Activated naive CD8-positive, alpha-beta T cell (primary cell): Measurements from ENCODE around the gene SKOR2.
"Not testable (repeated sequence)": the region's sequence is repeated elsewhere in the genome, so short reads cannot be mapped to it uniquely, and the experiment has no call there.

Source experiments
- H3K27ac Mint-ChIP-seq: one replicate; pipeline ENCODE4 v1.8.0; 2021; ENCODE audit warnings: mixed read lengths
- H3K27me3 Mint-ChIP-seq: one replicate; pipeline ENCODE4 v1.8.0; 2021; ENCODE audit warnings: mixed read lengths
- H3K36me3 Mint-ChIP-seq: one replicate; pipeline ENCODE4 v1.8.0; 2021; ENCODE audit warnings: mixed read lengths
- H3K4me1 Mint-ChIP-seq: one replicate; pipeline ENCODE4 v1.8.0; 2021; ENCODE audit warnings: low read depth, mixed read lengths
- H3K4me3 Mint-ChIP-seq: one replicate; pipeline ENCODE4 v1.8.0; 2021; ENCODE audit warnings: mild to moderate bottlenecking, mixed read lengths
- H3K9me3 Mint-ChIP-seq: one replicate; pipeline ENCODE4 v1.8.0; 2021; ENCODE audit warnings: low read depth, mixed read lengths

SKOR2 gene

GRCh38 chr18:47247036-47247415 is 4.4 kb downstream of the SKOR2 start:
- no peak overlapping the region for H3K27ac Mint-ChIP-seq
- H3K4me1 Mint-ChIP-seq: peaks cover 11% of the 10 kb centered on the region
- H3K9me3 Mint-ChIP-seq: no peaks in the 10 kb centered on the region
- peaks cover 3% of the 10 kb centered on the region for H3K36me3 Mint-ChIP-seq
- H3K27me3 Mint-ChIP-seq: peaks cover 55% of the 10 kb centered on the region
- no peak overlapping the region for H3K4me3 Mint-ChIP-seq

- H3K36me3 Mint-ChIP-seq: peaks cover 3% of the 10 kb centered on the region
- H3K4me1 Mint-ChIP-seq: peaks cover 11% of the 10 kb centered on the region
- H3K9me3 Mint-ChIP-seq: no peaks in the 10 kb centered on the region
- H3K27ac Mint-ChIP-seq: no peak overlapping the region
- H3K4me3 Mint-ChIP-seq: peak overlapping the region; percentile 15
- H3K27me3 Mint-ChIP-seq: peaks cover 56% of the 10 kb centered on the region
These were observed 5.2 kb downstream of the SKOR2 start for GRCh38 chr18:47246027-47246971.

GRCh38 chr18:47244086-47244485 is 7.4 kb downstream of the SKOR2 start:
- Mint-ChIP-seq H3K27ac (no peak overlapping the region), H3K9me3 (no peaks in the 10 kb centered on the region), H3K4me1 (peaks cover 6% of the 10 kb centered on the region), H3K27me3 (peaks cover 49% of the 10 kb centered on the region), H3K4me3 (no peak overlapping the region), H3K36me3 (peaks cover 3% of the 10 kb centered on the region)

GRCh38 chr18:47235096-47235495 is 16.4 kb downstream of the SKOR2 start:
- Mint-ChIP-seq H3K36me3 (no peaks in the 10 kb centered on the region), H3K27ac (no peak overlapping the region), H3K27me3 (peaks cover 31% of the 10 kb centered on the region)

GRCh38 chr18:47226660-47227059 is 24.8 kb downstream of the SKOR2 start:
- Mint-ChIP-seq H3K4me3 (no peak overlapping the region), H3K27ac (no peak overlapping the region), H3K27me3 (peaks cover 21% of the 10 kb centered on the region), H3K36me3 (no peaks in the 10 kb centered on the region), H3K9me3 (no peaks in the 10 kb centered on the region), H3K4me1 (no peaks in the 10 kb centered on the region)

More at GRCh38 chr18:47235096-47235495, 16.4 kb downstream of the SKOR2 start:
- no peaks in the 10 kb centered on the region for H3K9me3 Mint-ChIP-seq
- no peak overlapping the region for H3K4me3 Mint-ChIP-seq
- no peaks in the 10 kb centered on the region for H3K4me1 Mint-ChIP-seq

- Mint-ChIP-seq H3K9me3 (no peaks in the 10 kb centered on the region), H3K4me1 (no peaks in the 10 kb centered on the region), H3K27ac (no peak overlapping the region), H3K36me3 (no peaks in the 10 kb centered on the region), H3K4me3 (no peak overlapping the region), H3K27me3 (peaks cover 32% of the 10 kb centered on the region)
These were observed 35.8 kb downstream of the SKOR2 start for GRCh38 chr18:47215554-47216138.

GRCh38 chr18:47209171-47209570 is 42.3 kb downstream of the SKOR2 start:
- Mint-ChIP-seq H3K27me3 (peaks cover 23% of the 10 kb centered on the region), H3K4me3 (no peak overlapping the region), H3K4me1 (no peaks in the 10 kb centered on the region), H3K9me3 (no peaks in the 10 kb centered on the region), H3K36me3 (no peaks in the 10 kb centered on the region), H3K27ac (no peak overlapping the region)

- Mint-ChIP-seq H3K9me3 (no peaks in the 10 kb centered on the region), H3K36me3 (no peaks in the 10 kb centered on the region), H3K27me3 (peaks cover 16% of the 10 kb centered on the region), H3K4me3 (no peak overlapping the region), H3K27ac (no peak overlapping the region), H3K4me1 (no peaks in the 10 kb centered on the region)
These were observed 44.4 kb downstream of the SKOR2 start for GRCh38 chr18:47206945-47207637.

- Mint-ChIP-seq H3K9me3 (no peaks in the 10 kb centered on the region), H3K27me3 (peaks cover 12% of the 10 kb centered on the region), H3K27ac (no peak overlapping the region), H3K36me3 (no peaks in the 10 kb centered on the region), H3K4me3 (no peak overlapping the region), H3K4me1 (no peaks in the 10 kb centered on the region)
These were observed 46.4 kb downstream of the SKOR2 start for GRCh38 chr18:47204908-47205522.

- no peaks in the 10 kb centered on the region for H3K4me1 Mint-ChIP-seq
- peaks cover 5% of the 10 kb centered on the region for H3K27me3 Mint-ChIP-seq
- H3K27ac Mint-ChIP-seq: no peak overlapping the region
- H3K4me3 Mint-ChIP-seq: no peak overlapping the region
- H3K36me3 Mint-ChIP-seq: no peaks in the 10 kb centered on the region
- H3K9me3 Mint-ChIP-seq: no peaks in the 10 kb centered on the region
These were observed 47.6 kb downstream of the SKOR2 start for GRCh38 chr18:47203626-47204464.

GRCh38 chr18:47195961-47196360 is 55.5 kb downstream of the SKOR2 start:
- H3K4me1 Mint-ChIP-seq, H3K4me3 Mint-ChIP-seq, H3K36me3 Mint-ChIP-seq, H3K9me3 Mint-ChIP-seq, H3K27ac Mint-ChIP-seq: not testable (repeated sequence)
- peaks cover 26% of the 10 kb centered on the region for H3K27me3 Mint-ChIP-seq

GRCh38 chr18:47191961-47192360 is 59.5 kb downstream of the SKOR2 start:
- Mint-ChIP-seq H3K9me3 (no peaks in the 10 kb centered on the region), H3K36me3 (no peaks in the 10 kb centered on the region), H3K4me1 (no peaks in the 10 kb centered on the region), H3K27me3 (peaks cover 22% of the 10 kb centered on the region), H3K4me3 (no peak overlapping the region), H3K27ac (no peak overlapping the region)

- Mint-ChIP-seq H3K9me3 (peaks cover 9% of the 10 kb centered on the region), H3K27me3 (peaks cover 13% of the 10 kb centered on the region), H3K27ac (no peak overlapping the region), H3K36me3 (peaks cover 3% of the 10 kb centered on the region), H3K4me1 (no peaks in the 10 kb centered on the region), H3K4me3 (no peak overlapping the region)
These were observed 63.7 kb downstream of the SKOR2 start for GRCh38 chr18:47187721-47188120.

- peaks cover 9% of the 10 kb centered on the region for H3K9me3 Mint-ChIP-seq
- H3K4me1 Mint-ChIP-seq: no peaks in the 10 kb centered on the region
- no peak overlapping the region for H3K27ac Mint-ChIP-seq
- H3K27me3 Mint-ChIP-seq: peaks cover 11% of the 10 kb centered on the region
- H3K4me3 Mint-ChIP-seq: no peak overlapping the region
- peaks cover 3% of the 10 kb centered on the region for H3K36me3 Mint-ChIP-seq
These were observed 66.9 kb downstream of the SKOR2 start for GRCh38 chr18:47184419-47185050.
